Measurements from ENCODE around the gene MRPL33.

MRPL33 gene

GRCh38 chr2:27828305-27828704 is 56.8 kb downstream of the MRPL33 start:
- Histone ChIP-seq H2AK5ac (ENCODE audit: low read length, severe bottlenecking) (no peak overlapping the region), H4K8ac (ENCODE audit: low read length) (no peak overlapping the region), H2BK12ac (ENCODE audit: low read length in 2 of 2) (no peak overlapping the region), H3K27ac (ENCODE audit: low read length, poor library complexity, severe bottlenecking) (no peak overlapping the region), H3K14ac (ENCODE audit: low read length in 2 of 2) (no peak overlapping the region), H3K23ac (ENCODE audit: low read length in 2 of 2) (no peak overlapping the region), H3K79me1 (replicated peaks; ENCODE audit: low read length, poor library complexity, severe bottlenecking) (no peaks in the 10 kb centered on the region), H3K36me3 (ENCODE audit: control insufficient read depth in 1 of 2, insufficient read depth in 2 of 2, low read depth in 1 of 2, low read length in 2 of 2) (no peaks in the 10 kb centered on the region), H3K9me3 (ENCODE audit: control insufficient read depth, low read length) (peaks cover 14% of the 10 kb centered on the region), H4K91ac (ENCODE audit: low read length) (no peak overlapping the region), H3K4me1 (ENCODE audit: control insufficient read depth, insufficient read depth, low read depth, low read length) (peaks cover 4% of the 10 kb centered on the region), H3K27me3 (ENCODE audit: control insufficient read depth in 1 of 2, insufficient read depth in 1 of 2, low read length in 2 of 2) (no peaks in the 10 kb centered on the region), H3K9ac (ENCODE audit: low read length) (no peak overlapping the region), H3K4me2 (ENCODE audit: low read length, poor library complexity, severe bottlenecking) (no peak overlapping the region), H2BK15ac (ENCODE audit: low read depth, poor library complexity, severe bottlenecking) (no peak overlapping the region), H3K4me3 (ENCODE audit: insufficient read depth in 1 of 2, low read depth in 1 of 2, low read length in 2 of 2) (no peak overlapping the region), H2BK120ac (ENCODE audit: low read depth, low read length) (no peak overlapping the region), H3K4ac (ENCODE audit: low read depth in 1 of 2, low read length in 2 of 2) (no peak overlapping the region), H3K18ac (ENCODE audit: low read depth in 1 of 2, low read length in 2 of 2) (no peak overlapping the region), H2AFZ (ENCODE audit: low read depth, low read length) (no peak overlapping the region), H2BK5ac (ENCODE audit: low read depth, low read length, poor library complexity, severe bottlenecking) (no peak overlapping the region)
- no peak for DNase-seq
- 67% methylated on average over 1 of the region's 1 CpG for WGBS
